NCI-H2029 (cell line): ENCODE results near the gene GPI.
"Not testable (repeated sequence)": the region's sequence is repeated elsewhere in the genome, so short reads cannot be mapped to it uniquely, and the experiment has no call there.

Experiments
- DNase-seq: peaks from one replicate; lab custom pipeline; 2025; lab: John Stamatoyannopoulos, UW

Gene GPI

DNA sequence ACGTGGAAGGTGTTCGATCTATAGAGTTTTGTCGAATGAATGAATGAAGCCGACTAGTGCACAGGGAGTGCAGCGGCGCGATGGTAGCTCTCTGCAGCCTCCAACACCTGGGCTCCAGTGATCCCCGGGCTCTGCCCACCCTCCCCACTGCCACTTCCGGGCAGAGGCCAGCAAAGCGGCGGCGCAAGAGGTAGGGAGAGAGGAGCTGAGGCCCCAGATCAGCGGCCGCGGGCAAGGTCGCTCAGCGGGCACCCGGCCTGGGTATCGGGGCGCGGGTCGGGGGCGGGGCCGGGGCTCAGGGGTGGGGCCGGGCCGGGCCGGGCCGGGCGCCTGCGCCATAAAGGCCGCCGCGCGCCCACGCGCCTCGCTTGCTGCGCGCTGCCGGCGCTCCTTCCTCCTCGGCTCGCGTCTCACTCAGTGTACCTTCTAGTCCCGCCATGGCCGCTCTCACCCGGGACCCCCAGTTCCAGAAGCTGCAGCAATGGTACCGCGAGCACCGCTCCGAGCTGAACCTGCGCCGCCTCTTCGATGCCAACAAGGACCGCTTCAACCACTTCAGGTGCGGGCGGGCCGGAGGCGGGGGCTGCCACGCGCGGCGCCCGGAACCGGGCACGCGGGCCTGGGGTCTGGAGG lies at the start of gene GPI:
GPI (plus strand) TSS at position 367 of the 633 bp plus-strand sequence; CDS start at position 438, 71 bp downstream.
- DNase-seq = no peak

DNA sequence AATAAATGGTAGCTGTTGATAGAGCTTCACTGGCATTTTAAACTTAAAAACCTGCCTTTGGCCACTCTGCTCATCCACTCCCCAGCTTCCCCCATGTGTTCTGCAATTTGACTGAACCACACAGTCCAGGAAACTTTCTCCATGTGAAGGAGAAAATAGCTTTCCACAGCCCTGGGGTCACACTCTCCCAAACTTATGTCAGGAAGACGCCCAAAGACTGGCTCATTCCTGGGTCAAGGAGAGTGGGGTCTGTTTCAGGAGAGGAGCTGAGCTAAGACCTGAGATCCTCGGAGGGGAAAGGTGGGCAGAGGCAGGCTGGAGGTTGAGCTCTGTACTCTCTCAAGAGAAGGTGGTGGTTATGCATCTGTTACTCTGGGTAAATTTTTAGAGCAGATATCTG lies 48.7 kb upstream of the GPI start:
- DNase-seq = no peak

DNA sequence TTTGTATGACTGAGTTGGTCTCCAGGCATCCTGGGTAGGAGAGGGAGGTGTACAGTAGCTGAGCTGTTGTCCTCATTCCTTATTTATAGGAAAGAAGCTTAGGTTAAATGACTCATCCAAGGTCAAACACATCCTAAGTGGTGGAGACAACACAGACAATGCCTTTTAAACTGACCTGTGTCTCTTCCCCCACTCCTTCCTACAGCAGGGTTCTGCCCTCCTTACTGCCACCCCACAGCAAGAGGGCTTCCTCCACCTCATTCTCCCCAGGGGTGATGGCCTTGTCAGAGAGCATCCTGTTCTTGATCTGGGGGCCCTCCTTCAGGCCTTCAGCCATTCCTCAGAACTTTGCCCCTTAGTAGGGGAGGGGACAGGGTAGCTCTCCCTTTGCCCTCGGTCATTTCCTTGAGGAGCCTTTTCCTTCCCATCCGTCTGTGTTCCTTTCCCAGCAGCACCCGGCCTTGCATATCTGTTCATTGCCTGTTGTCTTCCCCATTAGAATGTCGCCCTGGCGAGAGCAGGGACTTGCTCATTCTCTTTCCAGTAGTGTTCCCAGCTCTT lies 48.2 kb upstream of the GPI start:
- no peak for DNase-seq

DNA sequence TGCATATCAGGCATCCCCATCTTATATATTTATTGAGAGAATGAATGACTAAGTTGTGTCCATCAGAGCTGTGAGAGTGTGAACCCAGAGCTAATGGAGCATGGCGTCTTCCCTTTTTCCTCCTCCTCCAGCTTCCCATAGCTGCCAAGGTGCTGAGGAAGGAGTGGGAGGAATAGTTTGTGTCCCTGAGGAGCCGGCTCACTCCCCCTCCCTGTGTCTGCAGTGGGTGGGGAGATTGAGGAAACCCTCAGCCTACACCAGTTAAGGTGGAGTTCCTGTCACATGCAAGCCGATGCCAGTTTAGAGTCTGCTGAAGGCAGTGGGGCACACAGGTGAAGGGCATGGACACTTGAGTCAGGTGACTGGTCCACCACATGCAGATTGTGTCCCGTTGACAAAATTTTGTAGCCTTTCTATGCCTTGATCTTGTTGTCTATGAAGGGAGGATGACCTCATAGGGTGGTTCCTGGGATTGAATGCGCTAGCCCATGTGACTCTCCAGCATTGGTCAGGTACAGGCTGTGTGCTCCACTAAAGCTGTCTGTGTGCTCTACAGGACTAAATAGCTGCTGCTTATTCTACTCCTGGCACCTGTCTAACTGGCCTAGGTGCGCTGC lies 47.6 kb upstream of the GPI start:
- DNase-seq = peak; percentile 63

DNA sequence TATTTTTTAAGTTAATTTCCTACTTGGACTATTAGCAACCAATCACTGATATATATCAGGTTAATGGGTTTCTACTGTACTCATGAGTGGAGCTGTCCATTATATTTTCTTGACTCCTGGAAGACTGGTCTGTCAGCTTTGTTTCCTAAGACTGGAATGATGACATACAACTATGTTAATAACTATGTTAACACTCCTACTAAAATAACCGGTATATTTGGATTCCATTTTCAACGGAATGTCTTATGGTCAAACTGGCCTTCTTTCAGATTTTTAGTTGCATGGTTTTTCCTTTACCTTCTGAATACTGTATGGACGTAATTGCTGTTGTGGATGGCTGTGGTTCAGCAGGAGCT lies 45.8 kb upstream of the GPI start:
- DNase-seq = no peak

DNA sequence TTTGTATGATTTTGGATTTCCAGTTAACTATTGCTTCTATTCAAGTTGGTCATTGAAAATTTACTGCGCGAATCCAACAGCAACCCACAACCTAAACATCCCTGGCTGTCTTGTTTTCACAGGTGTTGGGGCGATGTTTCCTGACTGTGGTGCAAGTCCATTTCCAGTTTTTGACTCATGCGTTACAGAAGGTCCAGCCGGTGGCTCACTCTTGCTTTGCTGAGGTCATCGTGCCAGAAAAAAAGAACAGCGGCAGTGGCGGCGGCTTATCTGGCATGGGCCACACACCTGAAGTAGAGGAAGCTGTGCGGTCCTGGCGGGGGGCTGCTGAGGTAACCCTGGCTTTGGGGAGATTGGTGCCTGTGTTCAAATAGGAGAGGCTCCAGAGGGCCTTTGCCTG lies 45.2 kb upstream of the GPI start:
- DNase-seq = no peak

DNA sequence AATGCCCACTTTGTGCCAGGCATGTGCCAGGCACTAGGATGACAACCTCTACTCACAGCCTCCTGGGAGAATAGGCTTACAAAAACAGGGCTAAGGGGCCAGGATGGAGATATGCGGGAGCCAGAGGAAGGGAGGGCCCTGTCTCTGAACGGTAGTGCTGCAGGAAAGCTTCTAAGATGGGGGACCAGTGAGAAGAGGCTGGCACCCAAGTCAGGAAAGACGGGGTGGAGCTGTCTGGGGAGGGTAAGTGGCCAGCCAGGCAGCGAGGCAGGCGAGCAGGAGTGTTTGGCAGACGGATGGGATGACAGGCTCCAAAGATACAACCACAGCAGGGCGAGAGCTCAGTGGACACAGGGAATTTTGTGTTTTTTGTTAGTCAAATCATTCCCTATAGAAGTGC lies 44.7 kb upstream of the GPI start:
- DNase-seq = no peak

DNA sequence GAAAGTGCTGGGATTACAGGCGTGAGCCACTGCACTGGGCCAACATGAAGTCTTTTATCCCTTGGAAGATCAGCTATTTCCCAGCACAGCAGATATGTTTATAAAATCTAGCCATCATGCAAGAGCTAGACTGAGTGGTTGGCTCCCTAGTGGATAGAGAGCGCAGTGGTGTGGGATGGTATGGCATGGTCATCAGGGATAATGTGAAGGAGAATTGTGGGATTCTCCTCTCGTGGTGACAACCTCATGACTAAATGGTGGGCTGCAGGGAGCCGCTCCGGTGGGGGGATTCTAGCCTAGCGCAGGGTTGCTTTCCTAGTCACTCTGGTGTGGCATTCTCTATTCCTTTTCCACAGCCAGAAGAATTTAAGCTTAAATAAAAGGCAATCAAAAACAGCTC lies 43.3 kb upstream of the GPI start:
- DNase-seq = no peak

DNA sequence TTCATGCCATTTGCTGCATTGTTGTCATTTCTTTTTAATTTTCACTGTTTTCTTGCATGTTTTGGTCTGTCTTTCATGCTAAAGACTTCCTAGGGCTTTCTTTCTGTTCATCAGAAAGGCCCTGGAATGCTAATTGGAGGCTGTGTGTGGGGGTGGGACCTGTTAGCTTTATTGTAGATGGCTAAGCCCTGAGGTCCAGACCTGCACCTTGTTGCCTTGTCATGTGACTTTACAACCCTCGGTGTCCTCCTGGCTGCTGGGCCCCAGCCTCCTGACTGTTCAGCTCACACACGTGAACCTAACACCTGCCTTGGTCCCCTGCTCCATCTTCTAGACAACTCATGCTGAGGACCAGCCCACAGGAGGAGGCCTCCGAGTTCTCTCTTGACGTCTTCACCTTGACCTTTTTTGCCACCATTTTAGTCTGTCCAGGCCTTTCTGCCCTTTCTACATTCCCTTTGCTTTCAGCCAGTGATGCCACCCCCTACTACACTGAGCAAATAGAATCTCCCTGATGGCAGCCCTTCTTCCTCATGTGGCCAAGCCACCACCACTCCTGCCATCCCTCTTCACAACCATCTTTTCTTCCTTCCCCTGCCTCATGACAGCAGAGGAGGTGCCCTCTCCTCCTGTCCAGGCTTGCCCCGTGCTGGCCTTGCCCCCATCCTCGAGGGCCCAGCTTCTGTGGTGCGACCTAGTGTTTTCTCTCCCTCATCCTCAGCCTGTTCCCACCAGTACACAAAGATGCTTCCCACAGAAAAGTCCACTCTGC lies 41.4 kb upstream of the GPI start:
- DNase-seq = no peak

DNA sequence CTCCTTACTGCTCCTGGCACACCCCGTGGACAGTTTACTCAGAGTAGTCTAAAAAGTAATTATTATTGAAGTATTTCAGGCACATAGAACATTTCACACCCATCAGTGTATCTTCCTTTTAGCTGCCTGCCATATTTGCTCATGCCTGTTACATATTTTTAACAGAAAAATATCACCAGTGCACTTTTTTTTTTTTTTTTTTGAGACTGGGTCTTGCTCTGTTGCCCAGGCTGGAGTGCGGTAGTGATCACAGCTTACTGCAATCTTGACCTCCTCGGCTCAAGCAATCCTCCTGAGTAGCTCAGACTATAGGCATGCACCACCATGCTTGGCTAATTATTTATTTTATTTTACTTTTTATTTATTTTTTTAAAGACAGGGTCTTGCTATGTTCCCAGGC lies 40.7 kb upstream of the GPI start:
- DNase-seq = no peak

DNA sequence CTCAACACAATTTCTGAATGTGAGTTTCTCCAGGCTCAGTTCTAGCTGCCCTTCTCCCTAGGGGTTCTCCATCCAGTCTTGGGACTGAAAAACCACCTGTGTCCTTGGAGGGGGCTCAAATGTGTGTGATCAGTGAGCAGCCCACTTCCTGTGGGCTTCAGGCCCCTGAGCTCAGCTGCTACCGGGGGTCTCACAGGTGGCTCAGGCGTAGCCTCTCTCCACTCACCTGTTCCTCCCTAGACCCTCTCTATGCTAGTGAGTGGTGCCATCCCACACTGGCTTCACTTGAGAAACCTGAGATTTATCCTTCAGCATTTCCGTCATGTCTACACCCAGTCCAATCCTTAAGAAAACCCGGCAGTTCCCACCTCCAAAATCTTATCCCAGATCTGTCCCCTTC lies 39.8 kb upstream of the GPI start:
- no peak for DNase-seq

DNA sequence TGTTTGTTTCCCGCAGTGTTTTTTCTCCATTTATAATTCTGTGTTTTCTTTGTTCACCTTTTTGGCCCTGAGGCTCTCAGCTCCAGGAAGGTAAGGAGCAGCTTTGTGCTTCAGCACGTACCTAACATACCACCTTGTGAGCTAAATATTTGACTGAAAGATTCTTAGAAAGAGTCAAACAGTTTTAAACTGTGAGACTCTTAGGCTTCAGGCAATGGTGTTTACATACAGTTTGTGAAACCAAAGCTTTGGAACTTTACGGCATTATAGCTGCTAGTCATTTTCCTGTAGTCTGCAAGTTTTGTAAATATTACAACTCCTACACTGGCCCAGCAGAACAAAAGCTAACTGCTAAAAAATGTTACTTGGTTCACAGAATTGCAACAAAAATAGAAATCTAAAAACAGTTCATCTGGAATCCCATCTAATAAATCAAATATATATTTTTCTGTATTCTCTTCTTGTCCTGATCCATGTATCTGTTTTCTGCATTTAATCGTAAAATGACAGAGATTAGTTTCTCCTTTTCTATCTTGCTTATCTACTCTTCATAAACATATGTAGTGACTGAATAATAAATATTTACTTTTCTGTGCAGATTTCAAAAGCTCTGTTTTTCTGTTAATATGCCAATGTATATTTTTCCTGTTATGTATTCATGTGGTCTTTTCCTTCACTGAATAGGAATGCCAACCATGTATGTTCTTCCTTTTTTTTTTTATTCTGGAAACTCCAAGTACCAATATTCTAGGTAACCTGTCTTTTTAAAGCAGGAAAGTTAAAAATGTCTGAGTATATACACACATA lies 38.8 kb upstream of the GPI start:
- no peak for DNase-seq

DNA sequence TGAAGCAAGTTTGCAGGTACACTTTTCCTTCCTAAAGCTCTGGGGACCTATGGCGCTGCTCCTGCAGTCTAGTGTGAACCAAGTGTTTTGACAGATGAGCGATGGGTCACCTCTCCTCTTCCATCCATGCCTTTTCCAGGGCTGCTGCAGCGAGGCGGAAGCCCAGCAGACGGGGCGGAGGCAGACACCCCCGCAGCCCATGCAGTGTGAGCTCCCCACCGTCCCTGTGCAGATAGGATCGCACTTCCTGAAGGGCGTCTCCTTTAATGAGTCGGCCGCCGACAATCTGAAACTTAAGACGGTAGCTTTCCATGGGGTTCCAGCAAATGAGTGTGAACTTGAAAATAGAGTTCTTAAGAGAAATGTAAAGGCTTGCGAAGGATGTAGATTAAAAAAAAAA lies 37.1 kb upstream of the GPI start:
- no peak for DNase-seq

DNA sequence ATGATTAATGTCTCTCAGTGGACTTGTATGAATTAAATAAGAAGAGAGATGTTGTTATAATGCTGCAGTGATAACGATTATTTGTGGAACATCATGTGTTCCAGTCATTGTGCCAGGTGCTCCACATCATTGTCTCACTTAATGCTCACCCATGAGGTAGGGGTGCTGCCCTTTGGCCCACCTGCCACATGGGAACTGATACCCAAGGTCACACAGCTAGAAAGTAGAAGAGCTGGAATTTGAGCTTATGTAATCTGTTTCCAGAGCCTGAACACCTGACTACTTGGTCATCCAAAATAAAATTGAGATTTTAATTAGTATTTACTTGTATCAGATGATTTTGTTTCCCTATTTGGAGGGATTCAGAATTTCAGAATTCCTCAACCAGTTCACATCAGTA lies 36.0 kb upstream of the GPI start:
- no peak for DNase-seq

DNA sequence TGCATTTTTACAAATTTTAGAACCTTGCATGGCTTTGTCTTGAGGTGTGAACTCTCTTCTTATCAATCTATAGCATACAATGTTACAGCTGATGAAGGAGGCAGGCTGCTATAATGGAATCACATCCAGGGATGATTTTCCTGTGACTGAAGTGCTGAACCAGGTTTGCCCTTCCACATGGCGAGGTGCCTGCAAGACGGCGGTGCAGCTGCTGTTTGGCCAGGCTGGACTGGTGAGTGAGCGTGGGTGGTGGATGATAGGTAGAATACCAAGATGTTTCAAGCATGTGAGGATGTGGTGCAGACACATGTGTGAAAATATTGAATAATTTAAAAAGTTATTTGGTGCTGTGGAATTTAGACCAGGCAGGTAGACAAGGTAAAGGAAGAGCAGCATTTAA lies 34.9 kb upstream of the GPI start:
- no peak for DNase-seq

DNA sequence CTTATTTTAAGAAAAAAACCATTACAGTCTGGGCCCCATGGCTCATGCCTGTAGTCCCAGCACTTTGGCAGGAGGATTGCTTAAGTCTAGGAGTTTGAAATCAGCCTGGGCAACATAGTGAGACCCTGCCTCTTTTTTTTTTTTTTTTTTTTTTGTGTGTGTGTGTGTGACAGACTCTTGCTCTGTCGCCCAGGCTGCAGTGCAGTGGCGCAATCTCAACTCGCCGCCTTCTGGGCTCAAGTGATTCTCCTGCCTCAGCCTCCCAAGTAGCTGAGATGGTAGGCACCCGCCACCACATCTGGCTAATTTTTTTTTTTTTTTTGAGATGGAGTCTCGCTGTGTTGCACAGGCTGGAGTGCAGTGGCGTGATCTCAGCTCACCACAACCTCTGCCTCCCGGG lies 34.4 kb upstream of the GPI start:
- DNase-seq = not testable (repeated sequence)

DNA sequence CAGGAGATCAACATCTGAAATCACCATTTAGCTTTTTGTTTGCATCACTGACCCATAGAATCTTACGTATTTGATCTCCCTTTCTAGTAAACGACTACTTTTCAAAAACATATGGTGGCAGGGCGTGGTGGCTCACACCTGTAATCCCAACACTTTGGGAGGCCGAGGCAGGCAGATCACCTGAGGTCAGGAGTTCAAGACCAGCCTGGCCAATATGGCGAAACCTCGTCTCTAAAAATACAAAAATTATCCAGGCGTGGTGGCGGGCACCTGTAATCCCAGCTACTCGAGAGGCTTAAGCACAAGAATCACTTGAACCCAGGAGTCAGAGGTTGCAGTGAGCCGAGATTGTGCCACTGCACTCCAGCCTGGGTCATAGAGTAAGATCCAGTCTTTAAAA lies 33.4 kb upstream of the GPI start:
- DNase-seq = not testable (repeated sequence)

DNA sequence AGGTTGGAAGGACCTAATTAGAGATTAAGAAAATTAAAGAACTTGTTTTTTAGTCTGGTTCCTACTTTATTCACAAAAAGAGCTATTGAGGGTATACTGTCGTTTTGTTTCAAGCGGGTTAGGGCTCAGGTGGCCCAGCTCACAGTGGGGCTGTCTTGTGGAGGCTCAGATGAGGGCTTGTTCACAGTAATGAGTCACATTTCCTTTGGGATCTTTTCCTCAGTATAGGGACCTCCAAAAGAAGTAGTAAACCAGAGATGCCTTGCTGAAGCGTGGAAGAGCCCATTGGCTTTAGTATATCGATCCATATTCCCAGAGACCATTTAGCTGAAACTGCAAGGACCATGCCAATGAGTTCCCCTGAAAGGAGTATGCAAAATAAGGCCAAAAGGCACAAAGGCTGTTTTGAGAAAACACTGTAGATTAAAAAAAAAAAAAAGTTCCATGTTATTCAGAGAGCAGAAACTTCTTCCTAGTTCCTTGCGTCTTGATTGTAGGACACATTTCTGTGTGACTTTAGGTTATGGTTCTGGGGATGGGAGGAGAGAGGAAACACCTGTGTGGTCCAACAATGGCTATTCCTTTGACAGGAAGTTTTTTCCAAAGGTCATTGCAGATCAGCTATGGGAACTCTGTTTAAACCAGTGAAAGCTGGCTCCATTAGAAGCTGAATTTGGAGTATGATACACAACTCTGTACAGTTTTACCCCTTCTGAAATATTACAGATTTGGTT lies 32.8 kb upstream of the GPI start:
- no peak for DNase-seq

DNA sequence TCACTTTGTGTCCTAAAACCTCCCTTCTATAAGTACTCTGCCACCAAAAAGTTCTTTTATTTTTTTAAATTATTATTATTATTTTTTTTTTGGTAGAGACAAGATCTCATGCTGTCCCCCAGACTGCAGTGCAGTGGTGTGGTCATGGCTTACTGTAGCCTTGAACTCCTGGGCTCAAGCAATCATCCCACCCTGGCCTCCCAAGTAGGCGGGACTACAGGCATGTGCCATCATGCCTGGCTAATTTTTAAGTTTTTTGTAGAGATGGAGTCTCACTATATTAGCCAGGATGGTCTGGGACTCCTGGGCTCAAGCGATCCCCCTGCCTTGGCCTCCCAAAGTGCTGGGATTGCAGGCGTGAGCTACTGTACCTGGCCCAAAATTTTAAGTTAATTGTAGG lies 29.1 kb upstream of the GPI start:
- DNase-seq = no peak

DNA sequence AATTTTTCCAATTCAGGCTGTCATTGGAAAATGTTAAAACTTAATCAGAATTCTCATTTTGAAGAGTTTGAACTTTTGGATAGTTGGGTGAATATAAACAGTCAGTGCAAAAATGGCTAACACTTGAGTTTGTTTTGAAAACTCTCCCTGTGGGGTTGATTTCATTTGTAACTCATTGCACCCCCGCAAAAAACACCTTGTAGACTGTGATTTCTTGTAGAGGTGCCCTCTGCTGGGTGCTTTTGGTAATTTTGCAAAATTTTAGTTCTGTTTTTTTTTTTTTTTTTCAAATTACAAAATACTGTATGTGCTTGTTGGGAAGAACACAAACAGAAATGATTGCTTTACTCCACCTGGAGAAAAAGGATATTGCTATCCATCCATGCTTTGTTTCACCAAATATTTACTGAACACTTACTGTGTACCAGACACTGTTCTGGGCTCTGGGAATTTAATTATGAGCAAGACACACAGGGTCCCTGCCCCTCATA lies 28.2 kb upstream of the GPI start:
- DNase-seq = no peak

DNA sequence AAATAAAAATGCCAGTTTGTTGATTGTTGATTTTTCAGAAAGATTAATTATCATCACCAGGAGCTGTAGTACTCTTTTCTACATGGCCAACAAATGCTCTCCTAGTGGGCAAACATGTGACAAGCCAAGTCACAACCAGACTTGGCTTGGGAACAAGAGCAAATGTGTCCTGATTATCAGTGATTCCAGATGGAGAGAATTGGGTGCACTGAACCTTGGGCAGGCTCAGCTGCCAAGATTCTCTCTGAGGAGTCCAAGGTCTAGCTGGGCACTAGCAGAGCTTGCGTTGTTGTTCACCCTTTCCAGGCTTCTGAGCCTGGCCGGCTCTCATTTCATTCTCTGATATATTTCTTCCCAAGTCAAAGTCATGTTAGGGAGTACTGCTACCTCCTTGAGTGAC lies 27.3 kb upstream of the GPI start:
- no peak for DNase-seq
